ENCODE measurements around the gene DRD4.

DRD4 gene

DNA sequence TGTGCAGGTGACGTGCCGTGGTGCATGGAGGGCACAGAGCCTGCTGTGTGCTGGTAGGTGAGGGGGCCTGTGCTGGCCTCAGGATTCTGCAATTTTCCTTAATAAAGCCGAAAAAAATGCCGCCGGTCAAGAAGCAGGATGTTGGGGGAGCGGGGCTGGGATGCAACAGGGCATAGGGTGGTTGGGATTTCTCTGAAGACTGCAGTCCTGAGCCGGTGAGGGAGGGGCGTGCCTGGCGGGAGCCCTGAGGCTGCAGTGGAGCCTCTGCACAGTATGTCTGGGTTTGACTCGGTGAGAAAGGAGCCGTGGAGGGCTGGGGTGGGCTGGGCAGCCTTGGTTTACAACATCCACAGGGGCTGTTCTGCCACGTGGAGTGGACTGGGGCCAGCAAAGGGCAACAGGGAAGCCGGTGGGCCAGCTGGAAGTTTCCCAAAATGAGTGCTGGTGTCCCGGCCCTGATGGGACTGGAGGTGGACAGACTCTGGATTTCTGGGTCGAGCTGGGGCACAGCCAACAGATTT, 13.7 kb upstream of the DRD4 start:
- TF ChIP-seq GATA3 (IDR thresholded peaks at IDR 0.05; ENCODE audit: low read depth, low read length) (no peak), GATA2 (IDR thresholded peaks at IDR 0.05; ENCODE audit: low read depth, low read length) (no peak)

DNA sequence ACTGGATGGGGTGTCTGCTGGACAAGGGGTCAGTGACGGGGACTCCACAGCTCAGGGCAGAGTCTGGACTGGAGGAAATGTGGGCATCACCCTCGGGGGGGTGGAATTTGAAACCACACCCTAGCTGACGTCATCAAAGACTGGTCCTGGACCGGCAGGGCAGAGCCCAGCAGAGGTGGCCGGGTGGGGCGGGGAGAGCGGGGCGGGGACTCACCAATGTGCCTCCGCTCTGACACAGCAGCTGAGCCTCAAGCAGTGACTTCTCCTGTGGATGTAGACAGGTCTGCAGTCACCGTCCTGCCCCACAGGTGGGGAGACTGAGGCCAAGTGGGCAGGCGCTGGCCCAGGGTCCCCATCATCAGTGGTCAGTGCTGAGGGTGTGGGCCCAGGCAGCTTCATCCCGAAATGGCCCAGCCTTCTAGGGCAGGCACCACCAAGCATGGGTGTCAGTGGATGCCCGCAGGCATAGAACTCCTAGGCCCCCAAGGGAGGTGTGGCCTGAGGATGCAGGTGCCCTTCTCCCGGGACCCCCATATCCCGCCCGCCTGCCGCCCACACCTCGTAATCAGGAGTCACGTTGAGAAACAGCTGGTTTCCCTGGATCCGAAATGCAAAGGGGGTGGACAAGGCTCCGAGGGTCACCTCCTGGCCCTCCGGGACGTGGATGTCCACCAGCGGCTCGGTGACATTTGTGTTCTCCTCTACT, 12.9 kb upstream of the DRD4 start:
- TF ChIP-seq GATA2 (IDR thresholded peaks at IDR 0.05; ENCODE audit: low read depth, low read length) (no peak), GATA3 (IDR thresholded peaks at IDR 0.05; ENCODE audit: low read depth, low read length) (no peak)

DNA sequence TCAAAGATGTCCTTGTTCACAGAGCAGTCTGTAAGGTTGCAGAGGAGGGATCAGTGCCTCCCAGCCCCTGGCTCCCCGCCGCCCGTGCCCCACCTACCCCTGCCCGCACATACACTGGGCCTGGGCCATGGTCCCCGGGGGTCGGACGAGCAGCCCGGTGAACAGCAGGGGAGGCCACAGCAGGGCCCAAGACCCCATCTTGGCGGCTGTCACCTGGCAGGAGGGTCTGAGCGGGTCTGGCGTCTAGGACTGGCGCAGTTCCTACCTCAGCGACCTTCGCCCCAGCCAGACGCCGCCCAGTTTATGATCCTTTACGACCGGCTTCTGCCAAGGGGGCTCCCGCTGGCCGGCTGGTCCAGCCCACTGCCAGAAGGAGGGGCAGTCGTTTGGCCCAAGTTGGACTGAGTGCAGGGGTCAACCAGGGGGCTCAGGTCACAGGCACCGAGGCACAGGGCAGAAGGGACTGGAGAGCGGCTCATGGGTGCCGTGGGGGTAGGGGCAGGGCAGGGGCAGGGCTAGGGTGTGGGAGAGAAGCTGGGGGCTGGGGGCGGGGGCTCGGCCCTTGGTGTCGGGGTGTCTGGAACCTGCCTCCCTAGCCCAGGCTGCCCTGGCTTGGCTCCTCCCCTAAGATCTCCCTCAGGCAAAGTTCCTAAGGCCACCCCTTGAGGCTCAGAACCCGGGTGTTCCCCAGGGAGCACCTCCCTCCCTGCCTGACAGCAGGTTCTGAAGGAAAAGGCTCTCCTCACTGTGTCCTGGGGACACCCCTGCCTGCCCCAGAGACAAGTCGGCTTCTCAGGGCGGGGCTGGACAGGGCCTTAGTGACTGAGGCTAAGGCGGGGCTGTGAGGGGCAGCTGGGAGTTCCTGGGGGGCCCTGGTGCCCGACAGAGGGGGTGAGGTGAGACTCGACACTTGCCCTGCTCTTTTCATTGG, 12.1 kb upstream of the DRD4 start, which contains the start of gene CDHR5:
CDHR5 (minus strand) TSS at position 251 of the 931 bp plus-strand sequence; CDS start at position 198, 53 bp downstream.
- TF ChIP-seq GATA3 (IDR thresholded peaks at IDR 0.05; ENCODE audit: low read depth, low read length) (no peak), GATA2 (IDR thresholded peaks at IDR 0.05; ENCODE audit: low read depth, low read length) (no peak)

DNA sequence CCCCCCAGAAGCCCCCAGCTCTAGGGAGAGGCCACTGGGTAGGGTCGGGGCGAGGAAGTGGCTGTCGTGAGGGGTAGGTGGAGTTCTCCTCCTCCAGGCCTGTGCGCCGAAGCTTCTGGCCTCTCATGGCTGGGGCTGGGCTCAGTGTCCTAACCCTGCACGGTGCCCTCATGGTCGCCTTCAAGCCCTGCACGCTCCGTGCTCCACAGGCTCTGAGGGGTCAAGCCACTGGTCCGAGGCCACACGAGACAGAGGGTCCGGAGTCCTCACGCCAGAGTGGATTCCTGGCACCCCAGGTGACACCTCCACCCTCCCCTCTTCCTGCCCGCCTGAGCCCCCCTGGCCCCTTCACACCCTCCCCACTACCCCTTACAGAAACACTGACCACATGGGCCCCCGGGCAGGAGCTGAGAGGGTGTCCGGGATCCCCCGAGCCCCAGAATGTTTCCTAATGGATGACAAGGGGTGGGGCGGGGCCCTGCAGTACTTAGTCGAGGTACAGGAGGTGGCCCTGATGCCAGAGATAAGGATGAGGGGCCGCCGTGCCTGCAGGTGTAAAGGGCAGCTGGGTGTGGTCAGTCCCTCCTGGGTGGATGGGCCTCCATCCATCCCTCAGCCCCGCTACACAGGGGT, 11.3 kb upstream of the DRD4 start:
- TF ChIP-seq GATA3 (IDR thresholded peaks at IDR 0.05; ENCODE audit: low read depth, low read length): no peak
- TF ChIP-seq GATA2 (IDR thresholded peaks at IDR 0.05; ENCODE audit: low read depth, low read length): no peak

DNA sequence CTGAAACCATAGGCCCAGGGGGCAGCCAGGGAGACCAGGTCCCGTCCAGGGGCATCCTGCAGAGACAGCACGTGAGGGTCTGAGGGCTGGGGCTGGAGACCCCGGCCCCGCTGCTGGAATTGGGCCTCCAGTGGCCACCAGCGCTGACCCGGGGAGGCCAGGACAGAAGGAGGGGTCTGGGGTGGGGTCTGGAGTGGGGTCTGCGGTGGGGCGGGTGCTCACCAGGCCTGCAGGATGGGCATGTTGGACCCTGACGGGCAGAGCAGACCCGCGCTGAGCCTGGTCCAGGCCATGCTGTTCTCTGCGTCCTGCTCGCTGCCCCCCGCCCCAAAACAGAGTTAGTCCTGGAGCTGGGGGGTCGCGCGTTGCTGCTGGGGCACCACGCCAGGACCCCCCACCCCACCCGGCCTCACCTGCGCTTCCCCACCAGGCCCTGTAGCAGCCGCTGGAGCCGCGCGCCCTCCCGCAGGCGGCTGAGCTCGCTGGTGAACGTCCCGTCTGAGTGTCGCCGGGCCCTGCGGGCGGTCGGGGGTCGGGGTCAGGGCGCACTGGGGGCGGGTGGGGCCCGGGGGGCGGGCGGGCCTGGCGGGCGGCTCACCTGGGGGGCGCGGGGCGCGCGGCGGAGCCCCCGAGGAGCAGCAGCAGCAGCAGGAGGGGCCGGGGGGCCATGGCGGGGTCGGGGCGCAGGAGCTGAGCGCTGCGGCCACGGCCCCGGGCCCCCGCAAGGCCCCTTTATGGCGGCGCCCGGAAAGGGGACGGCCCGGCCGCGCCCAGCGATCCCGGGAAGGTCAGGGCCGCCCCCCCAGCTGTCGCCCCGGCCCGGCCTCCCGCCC, 10.4 kb upstream of the DRD4 start, which contains the start of gene SCT:
SCT (minus strand) TSS at position 707 of the 833 bp plus-strand sequence; CDS start at position 669, 38 bp downstream.
- TF ChIP-seq GATA2 (IDR thresholded peaks at IDR 0.05; ENCODE audit: low read depth, low read length) (no peak), GATA3 (IDR thresholded peaks at IDR 0.05; ENCODE audit: low read depth, low read length) (no peak)

DNA sequence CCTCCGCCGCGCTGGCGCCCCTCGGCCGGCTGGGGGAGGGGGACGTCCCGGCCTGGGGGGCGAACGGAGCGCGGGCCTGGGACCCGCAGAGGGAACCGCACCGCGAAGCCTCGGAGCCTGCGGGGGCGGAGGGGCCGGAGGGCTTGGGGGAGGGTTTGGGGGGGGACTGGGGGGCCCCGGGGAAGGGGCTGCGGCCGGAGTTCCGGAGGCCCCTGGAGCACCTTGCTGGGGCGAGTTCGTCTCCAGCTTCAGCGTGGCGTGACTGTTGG, 9.8 kb upstream of the DRD4 start:
- TF ChIP-seq GATA3 (IDR thresholded peaks at IDR 0.05; ENCODE audit: low read depth, low read length) (no peak), GATA2 (IDR thresholded peaks at IDR 0.05; ENCODE audit: low read depth, low read length) (no peak)

DNA sequence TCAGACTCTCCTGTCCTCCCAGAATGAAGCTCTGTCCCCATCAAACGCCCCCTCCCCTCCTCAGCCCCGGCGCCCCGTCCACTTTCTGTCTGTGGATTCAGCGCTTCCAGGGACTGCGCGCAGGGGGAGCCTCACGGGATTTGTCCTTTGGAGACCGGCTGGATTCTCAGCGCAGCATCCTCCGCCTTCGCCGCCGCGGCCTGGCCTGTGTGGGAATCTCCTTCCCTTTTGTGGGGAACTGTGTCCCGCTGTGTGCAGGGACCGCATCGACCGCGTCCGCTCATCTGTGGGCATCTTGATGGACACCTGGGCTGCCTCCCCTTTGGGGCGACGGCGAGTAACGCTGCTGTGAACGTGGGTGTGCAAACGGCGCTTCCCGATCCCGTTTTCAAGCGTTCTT, 9.0 kb upstream of the DRD4 start:
- TF ChIP-seq GATA3 (IDR thresholded peaks at IDR 0.05; ENCODE audit: low read depth, low read length): no peak
- no peak for TF ChIP-seq GATA2 (IDR thresholded peaks at IDR 0.05; ENCODE audit: low read depth, low read length)

DNA sequence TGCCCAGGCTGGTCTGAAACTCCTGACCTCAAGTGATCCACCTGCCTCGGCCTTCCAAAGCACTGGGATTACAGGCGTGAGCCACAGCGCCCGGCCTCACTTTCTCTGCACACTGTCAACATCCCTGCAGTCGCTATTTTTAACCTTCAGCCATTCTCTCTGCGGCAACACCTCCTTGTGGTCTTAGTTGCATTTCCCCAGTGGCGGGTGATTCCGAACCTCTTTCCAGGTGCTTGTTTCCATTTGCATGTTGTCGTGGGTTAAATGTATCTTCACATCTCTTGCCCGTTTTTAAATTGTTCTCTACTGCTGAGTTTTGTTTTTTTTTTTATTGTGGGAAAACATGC, 7.9 kb upstream of the DRD4 start:
- TF ChIP-seq GATA3 (IDR thresholded peaks at IDR 0.05; ENCODE audit: low read depth, low read length) (no peak), GATA2 (IDR thresholded peaks at IDR 0.05; ENCODE audit: low read depth, low read length) (no peak)

DNA sequence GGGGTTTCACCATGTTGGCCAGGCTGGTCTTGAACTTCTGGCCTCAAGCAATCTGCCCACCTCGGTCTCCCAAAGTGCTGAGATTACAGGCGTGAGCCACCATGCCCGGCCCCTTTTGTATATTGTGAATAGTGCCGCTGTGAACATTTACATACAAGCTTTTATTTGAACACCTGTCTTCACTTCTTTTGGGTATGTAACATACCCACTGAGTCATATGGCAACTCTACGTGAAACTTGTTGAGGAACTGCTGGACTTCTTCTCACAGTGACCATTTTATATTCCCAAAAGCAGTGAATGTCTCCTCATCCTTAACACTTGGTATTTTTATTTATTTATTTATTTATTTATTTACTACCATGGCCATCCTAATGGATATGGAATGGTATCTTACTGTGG, 6.2 kb upstream of the DRD4 start:
- TF ChIP-seq GATA3 (IDR thresholded peaks at IDR 0.05; ENCODE audit: low read depth, low read length) (no peak), GATA2 (IDR thresholded peaks at IDR 0.05; ENCODE audit: low read depth, low read length) (no peak)

DNA sequence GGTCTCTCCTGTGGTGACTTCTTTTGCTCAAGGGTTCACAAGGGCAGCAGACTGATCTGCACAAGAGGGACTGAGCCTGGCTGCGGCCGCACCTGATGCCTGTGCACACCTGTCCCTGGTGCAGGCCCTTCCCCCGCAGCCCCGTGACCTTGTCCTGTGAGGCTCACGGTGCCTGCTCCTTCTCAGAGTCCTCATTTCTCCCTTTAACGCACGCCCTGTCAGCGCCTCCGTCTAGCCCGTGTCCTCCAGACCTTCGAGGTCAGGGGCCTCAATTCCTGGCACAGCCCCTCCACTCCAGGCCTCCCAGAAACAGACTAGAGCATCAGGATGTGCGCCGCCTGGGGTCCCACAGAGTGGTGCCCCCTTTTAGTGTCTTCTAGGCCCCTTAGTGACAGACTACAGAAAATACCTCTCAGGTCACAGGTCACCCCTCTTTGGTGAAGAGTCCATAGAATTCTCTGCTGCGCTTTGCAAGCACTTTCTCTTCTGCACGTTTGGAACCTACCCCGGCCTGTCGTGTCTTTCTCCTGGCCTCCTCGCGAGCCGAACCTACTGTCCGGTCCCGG, 1.0 kb upstream of the DRD4 start:
- no peak for TF ChIP-seq GATA2 (IDR thresholded peaks at IDR 0.05; ENCODE audit: low read depth, low read length)
- TF ChIP-seq GATA3 (IDR thresholded peaks at IDR 0.05; ENCODE audit: low read depth, low read length): no peak

DNA sequence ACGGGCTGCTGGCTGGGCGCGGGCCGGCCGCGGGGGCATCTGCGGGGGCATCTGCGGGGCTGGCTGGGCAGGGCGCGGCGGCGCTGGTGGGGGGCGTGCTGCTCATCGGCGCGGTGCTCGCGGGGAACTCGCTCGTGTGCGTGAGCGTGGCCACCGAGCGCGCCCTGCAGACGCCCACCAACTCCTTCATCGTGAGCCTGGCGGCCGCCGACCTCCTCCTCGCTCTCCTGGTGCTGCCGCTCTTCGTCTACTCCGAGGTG, 194 bp downstream of the DRD4 start:
- TF ChIP-seq GATA2 (IDR thresholded peaks at IDR 0.05; ENCODE audit: low read depth, low read length) (no peak), GATA3 (IDR thresholded peaks at IDR 0.05; ENCODE audit: low read depth, low read length) (no peak)

DNA sequence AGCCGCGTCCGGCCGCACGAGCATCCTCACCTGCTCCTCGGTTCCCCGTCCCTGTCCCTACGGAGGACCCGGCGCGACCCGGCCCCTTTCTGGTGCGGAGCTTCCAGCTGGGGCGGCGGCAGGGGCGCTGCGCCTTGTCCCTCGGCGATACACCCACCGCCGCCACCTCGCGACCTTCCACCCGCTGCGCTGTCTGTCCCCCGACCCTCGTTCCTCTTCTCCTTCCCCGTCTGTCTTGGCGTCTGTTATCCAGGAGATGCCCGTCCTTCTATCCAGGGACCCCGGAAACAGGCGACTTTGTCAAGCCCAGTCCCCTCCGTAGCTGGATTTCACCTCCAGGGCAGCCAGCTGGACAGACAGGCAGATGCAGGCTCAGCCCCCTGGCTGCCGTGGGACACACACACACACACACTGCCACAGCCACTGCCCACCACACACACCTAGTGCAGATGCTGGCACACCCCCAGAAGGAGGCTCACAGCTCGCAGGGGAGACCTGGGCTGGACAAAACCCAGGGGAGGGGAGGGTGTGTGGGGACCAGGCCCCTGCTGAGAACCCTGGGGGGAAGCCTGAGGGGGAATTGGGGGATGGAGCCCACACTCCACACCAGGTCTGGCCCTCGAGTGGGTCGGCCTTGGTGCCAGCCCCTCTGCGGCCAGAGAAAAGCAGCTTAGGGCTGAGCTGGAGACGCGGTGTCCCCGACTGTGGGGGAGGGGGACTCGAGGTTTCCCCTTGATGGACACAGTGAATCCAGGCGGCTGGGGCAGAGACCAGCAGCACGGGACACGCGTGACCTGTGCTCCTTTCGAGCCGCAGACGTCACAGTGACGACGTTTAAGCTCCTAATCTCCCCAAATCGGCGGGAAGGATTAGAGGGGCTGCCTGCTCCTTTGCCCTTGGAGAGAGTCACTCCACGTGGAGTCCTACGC, 788 bp downstream of the DRD4 start:
- TF ChIP-seq GATA2 (IDR thresholded peaks at IDR 0.05; ENCODE audit: low read depth, low read length) (no peak), GATA3 (IDR thresholded peaks at IDR 0.05; ENCODE audit: low read depth, low read length) (no peak)
